ENCODE results near the gene LRIT3.

GRCh38 chr4:109816082-109816442, 31.8 kb upstream of the LRIT3 start:
- no peak for TF ChIP-seq POLR2AphosphoS5 (IDR thresholded peaks at IDR 0.05; ENCODE audit: low read depth, low read length)
- no peak for TF ChIP-seq SIN3A (IDR thresholded peaks at IDR 0.05; ENCODE audit: borderline replicate concordance, insufficient read depth, low read length)
- no peak for TF ChIP-seq TAF1 (IDR thresholded peaks at IDR 0.05; ENCODE audit: borderline replicate concordance, insufficient read depth, low read length)
